Kidney capillary endothelial cell (primary cell): ENCODE results near the gene TP53INP2.
"Not testable (repeated sequence)": the region's sequence is repeated elsewhere in the genome, so short reads cannot be mapped to it uniquely, and the experiment has no call there.

Source experiments
- DNase-seq: peaks from one replicate; pipeline ENCODE4 v3.0.0-alpha.2; 2018; ENCODE audit warnings: low spot score

The TP53INP2 gene

GRCh38 chr20:34704177-34705007 lies at the start of gene TP53INP2:
TP53INP2 (plus strand) TSS chr20:34704344; CDS start chr20:34708740, 4,396 bp downstream.
- peak; percentile 76 for DNase-seq

GRCh38 chr20:34658654-34659053 lies 45.5 kb upstream of the TP53INP2 start:
- DNase-seq, result not testable (repeated sequence)

- not testable (repeated sequence) for DNase-seq
These were observed 42.3 kb upstream of the TP53INP2 start for GRCh38 chr20:34661811-34662210.

GRCh38 chr20:34663213-34663943 lies 40.8 kb upstream of the TP53INP2 start:
- no peak for DNase-seq

- DNase-seq, result not testable (repeated sequence)
These were observed 39.4 kb upstream of the TP53INP2 start for GRCh38 chr20:34664751-34665150.

GRCh38 chr20:34669094-34669493 lies 35.0 kb upstream of the TP53INP2 start:
- DNase-seq, result no peak

- DNase-seq, result no peak
These were observed 30.7 kb upstream of the TP53INP2 start for GRCh38 chr20:34673412-34673811.

- DNase-seq, result no peak
These were observed 28.6 kb upstream of the TP53INP2 start for GRCh38 chr20:34675561-34675960.

GRCh38 chr20:34675993-34676641 lies 28.0 kb upstream of the TP53INP2 start:
- DNase-seq, result no peak

GRCh38 chr20:34676642-34677373 lies 27.3 kb upstream of the TP53INP2 start, which contains the start of gene PIGU:
PIGU (minus strand) TSS chr20:34677092; CDS start chr20:34677085, 7 bp downstream.
- peak; percentile 93 for DNase-seq

GRCh38 chr20:34680586-34681175 lies 23.5 kb upstream of the TP53INP2 start:
- DNase-seq, result no peak

- DNase-seq, result no peak
These were observed 20.5 kb upstream of the TP53INP2 start for GRCh38 chr20:34683667-34684066.

GRCh38 chr20:34689486-34689885 lies 14.7 kb upstream of the TP53INP2 start:
- peak; percentile 74 for DNase-seq

GRCh38 chr20:34691838-34692237 lies 12.3 kb upstream of the TP53INP2 start:
- DNase-seq, result no peak

- no peak for DNase-seq
These were observed 10.7 kb upstream of the TP53INP2 start for GRCh38 chr20:34693414-34693813.

- no peak for DNase-seq
These were observed 2.6 kb upstream of the TP53INP2 start for GRCh38 chr20:34701405-34702085.

GRCh38 chr20:34703061-34703423 lies 1.1 kb upstream of the TP53INP2 start:
- DNase-seq, result no peak

GRCh38 chr20:34703424-34704176 lies 544 bp upstream of the TP53INP2 start:
- no peak for DNase-seq

- DNase-seq, result no peak
These were observed 858 bp downstream of the TP53INP2 start for GRCh38 chr20:34705008-34705396.
